PC-9 (cell line): ENCODE results near the gene CNNM3.

ENCODE experiments used
- EZH2 ChIP-seq: fragments of 200-600 bp; sonication (generic); IDR thresholded peaks from 2 replicates; pipeline ENCODE4 v1.8.0; 2017; ENCODE audit warnings: antibody characterized with exemption, low read depth
- TF ChIP-seq, protein P1 (sequence below): fragments of 200-600 bp; sonication (generic); conservative IDR thresholded peaks from 2 replicates; pipeline ENCODE4 v1.6.1; 2017; ENCODE audit warnings: mixed run types, antibody characterized with exemption, mild to moderate bottlenecking, moderate library complexity

DNA sequence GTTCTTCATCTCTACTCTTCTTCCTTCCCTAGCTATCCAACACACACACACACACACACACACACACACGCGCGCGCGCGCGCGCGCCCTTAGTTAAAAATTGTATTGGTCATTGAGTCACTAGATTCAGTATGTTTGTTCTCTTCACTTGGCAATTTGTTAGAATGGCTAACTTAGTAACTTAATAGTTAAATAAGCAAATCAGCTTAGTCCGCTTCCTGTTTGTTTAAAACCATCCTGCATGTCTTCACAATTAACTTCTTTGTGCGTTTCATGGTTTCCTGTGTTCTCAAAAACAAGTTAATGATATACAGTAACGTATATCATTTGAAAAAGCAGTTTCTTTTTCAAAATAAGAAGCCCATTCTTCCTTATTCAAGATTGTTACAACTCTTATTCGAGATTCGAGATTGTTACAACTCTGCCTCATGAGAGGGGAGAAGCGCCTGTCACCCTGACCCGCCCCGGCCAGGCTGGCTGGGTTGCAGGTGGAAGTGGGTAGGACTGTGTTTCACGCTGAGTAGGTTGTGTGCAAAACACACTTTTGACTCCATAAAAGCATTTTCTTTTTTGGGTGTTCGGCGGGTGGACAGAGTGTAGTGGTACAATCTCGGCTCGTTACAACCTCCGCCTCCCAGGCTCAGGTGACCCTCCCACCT is 9.5 kb upstream of the CNNM3 start:
- TF ChIP-seq, protein P1, sequence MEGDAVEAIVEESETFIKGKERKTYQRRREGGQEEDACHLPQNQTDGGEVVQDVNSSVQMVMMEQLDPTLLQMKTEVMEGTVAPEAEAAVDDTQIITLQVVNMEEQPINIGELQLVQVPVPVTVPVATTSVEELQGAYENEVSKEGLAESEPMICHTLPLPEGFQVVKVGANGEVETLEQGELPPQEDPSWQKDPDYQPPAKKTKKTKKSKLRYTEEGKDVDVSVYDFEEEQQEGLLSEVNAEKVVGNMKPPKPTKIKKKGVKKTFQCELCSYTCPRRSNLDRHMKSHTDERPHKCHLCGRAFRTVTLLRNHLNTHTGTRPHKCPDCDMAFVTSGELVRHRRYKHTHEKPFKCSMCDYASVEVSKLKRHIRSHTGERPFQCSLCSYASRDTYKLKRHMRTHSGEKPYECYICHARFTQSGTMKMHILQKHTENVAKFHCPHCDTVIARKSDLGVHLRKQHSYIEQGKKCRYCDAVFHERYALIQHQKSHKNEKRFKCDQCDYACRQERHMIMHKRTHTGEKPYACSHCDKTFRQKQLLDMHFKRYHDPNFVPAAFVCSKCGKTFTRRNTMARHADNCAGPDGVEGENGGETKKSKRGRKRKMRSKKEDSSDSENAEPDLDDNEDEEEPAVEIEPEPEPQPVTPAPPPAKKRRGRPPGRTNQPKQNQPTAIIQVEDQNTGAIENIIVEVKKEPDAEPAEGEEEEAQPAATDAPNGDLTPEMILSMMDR = no peak
- TF ChIP-seq EZH2 = no peak
